Uterus (tissue), 2 donors: ENCODE results near the gene ALDH16A1.

ENCODE experiments used
- CTCF ChIP-seq, 4 experiments: fragments of 200-600 bp in 2 of 4; fragments of 450-650 bp in 2 of 4; sonication (generic) in 2 of 4; IDR thresholded peaks; one replicate each; pipeline ENCODE4 v1.5.1; 2016 to 2019; ENCODE audit warnings: antibody characterized with exemption in 4 of 4, mild to moderate bottlenecking in 2 of 4, moderate library complexity in 1 of 4
- POLR2A ChIP-seq, 2 donors: fragments of 450-650 bp; IDR thresholded peaks; one replicate each; pipeline ENCODE4 v1.6.1; 2016; ENCODE audit warnings: antibody characterized with exemption in 2 of 2, mild to moderate bottlenecking in 1 of 2, moderate library complexity in 1 of 2

GRCh38 chr19:49479975-49480628, 27.1 kb downstream of the ALDH16A1 start:
- TF ChIP-seq CTCF (IDR thresholded peaks at IDR 0.05) (no peak), POLR2A (IDR thresholded peaks at IDR 0.05) (no peak)
